ENCODE measurements around the gene RALGDS. TPM values are rescaled to one million over a fixed set of nuclear protein-coding genes. Genes with fewer than 3 reads are reported as not detected.

Gene RALGDS
- total RNA-seq, 1 experiment from 2014 or later: 13.7 TPM

DNA sequence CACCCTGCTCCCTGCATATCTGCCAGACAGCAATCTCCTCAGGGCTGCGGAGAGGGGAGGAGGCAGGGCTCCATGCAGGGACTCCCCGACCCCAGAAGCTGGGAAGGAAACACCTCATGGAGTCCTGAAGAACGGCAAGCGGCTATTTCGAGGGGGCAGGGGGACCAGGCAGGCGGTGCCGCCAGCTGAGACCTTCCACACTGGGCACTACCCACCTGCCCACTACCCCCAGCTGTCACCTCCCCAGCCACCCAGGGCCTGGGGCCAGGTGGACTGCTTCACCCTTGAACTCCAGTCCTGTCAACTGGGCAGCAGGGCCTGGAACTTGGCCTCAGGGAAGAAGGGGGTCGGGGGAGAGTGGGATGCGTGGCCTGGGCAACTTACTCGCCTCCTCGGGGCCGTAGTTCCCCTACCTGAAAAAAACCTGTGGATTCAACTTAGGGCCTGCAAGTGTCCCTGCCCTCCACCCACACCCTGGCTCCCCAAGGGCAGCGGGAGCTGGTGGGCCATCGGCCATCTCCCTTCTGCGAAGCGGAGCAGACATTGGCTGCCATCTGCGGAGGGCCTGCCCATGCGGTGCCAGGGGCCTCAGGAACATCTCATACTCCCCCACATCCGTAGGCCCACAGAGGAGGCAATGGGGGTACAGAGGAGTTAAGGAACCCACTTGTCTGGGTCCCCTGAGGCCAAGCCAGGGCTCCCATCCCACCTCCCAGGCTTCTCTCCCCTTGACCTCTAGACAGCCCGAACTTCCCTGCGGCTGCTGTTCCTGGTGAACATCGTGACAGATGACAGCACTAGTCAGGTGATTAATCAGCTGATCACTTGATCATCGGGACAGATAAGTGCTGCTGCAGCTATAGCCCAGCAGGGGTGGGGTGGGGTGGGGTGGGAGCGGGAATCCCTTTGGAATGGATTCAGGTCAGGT lies 18.5 kb upstream of the RALGDS start:
- intact Hi-C loops (cut with micrococcal nuclease; ENCODE audit: unreplicated experiment): loop anchor here (10.0 kb wide), 1 partner anchor 105 kb away; the partner anchor contains the start of gene GTF3C5
- no peaks in the 10 kb centered on the region for H3K27me3 Mint-ChIP-seq (ENCODE audit: unreplicated experiment)
- CTCF ChIA-PET: no interaction called here

GRCh38 chr9:133137451-133138231 lies 16.6 kb upstream of the RALGDS start:
- CTCF ChIA-PET: no interaction called here
- peaks cover 26% of the 10 kb centered on the region for H3K4me1 Mint-ChIP-seq (ENCODE audit: low read depth, unreplicated experiment)

More for the DNA sequence above, 18.5 kb upstream of the RALGDS start:
- TF ChIP-seq CTCF (IDR thresholded peaks at IDR 0.05; ENCODE audit: unreplicated experiment): no peak
- H3K27ac Mint-ChIP-seq (ENCODE audit: unreplicated experiment): no peak overlapping the region
- DNase-seq: no peak
- no peaks in the 10 kb centered on the region for H3K9me3 Mint-ChIP-seq (ENCODE audit: low read depth, unreplicated experiment)
- no peak overlapping the region for H3K4me3 Mint-ChIP-seq (ENCODE audit: low read depth, unreplicated experiment)
- peaks cover 9% of the 10 kb centered on the region for H3K36me3 Mint-ChIP-seq (ENCODE audit: insufficient read depth, unreplicated experiment)
- no TSS peak for BruUV-seq (replicated peaks)
- peaks cover 17% of the 10 kb centered on the region for H3K4me1 Mint-ChIP-seq (ENCODE audit: low read depth, unreplicated experiment)

GRCh38 chr9:133135146-133135745 lies 14.2 kb upstream of the RALGDS start:
- Mint-ChIP-seq H3K27ac (ENCODE audit: unreplicated experiment) (peak overlapping the region; percentile 93), H3K4me1 (ENCODE audit: low read depth, unreplicated experiment) (peaks cover 26% of the 10 kb centered on the region), H3K9me3 (ENCODE audit: low read depth, unreplicated experiment) (no peaks in the 10 kb centered on the region), H3K27me3 (ENCODE audit: unreplicated experiment) (no peaks in the 10 kb centered on the region), H3K36me3 (ENCODE audit: insufficient read depth, unreplicated experiment) (peaks cover 14% of the 10 kb centered on the region), H3K4me3 (ENCODE audit: low read depth, unreplicated experiment) (no peak overlapping the region)
- TF ChIP-seq CTCF (IDR thresholded peaks at IDR 0.05; ENCODE audit: unreplicated experiment): no peak
- intact Hi-C loops (cut with micrococcal nuclease; ENCODE audit: unreplicated experiment): no loop called here
- BruUV-seq (replicated peaks): no TSS peak
- CTCF ChIA-PET: interaction anchor here (0.6 to 3.1 kb wide), 4 partner anchors 9 to 17 kb away, joined by 3 to 40 read pairs (median 6); no protein-coding TSS in a partner anchor
- peak; percentile 89 for DNase-seq

More at GRCh38 chr9:133137451-133138231, 16.6 kb upstream of the RALGDS start:
- TF ChIP-seq CTCF (IDR thresholded peaks at IDR 0.05; ENCODE audit: unreplicated experiment): no peak
- DNase-seq: no peak
- H3K27me3 Mint-ChIP-seq (ENCODE audit: unreplicated experiment): no peaks in the 10 kb centered on the region
- intact Hi-C loops (cut with micrococcal nuclease; ENCODE audit: unreplicated experiment): no loop called here
- H3K4me3 Mint-ChIP-seq (ENCODE audit: low read depth, unreplicated experiment): no peak overlapping the region
- no TSS peak for BruUV-seq (replicated peaks)
- H3K27ac Mint-ChIP-seq (ENCODE audit: unreplicated experiment): no peak overlapping the region
- H3K36me3 Mint-ChIP-seq (ENCODE audit: insufficient read depth, unreplicated experiment): peaks cover 18% of the 10 kb centered on the region
- H3K9me3 Mint-ChIP-seq (ENCODE audit: low read depth, unreplicated experiment): no peaks in the 10 kb centered on the region
